ENCODE data around the gene PLCD3.

Gene PLCD3

DNA sequence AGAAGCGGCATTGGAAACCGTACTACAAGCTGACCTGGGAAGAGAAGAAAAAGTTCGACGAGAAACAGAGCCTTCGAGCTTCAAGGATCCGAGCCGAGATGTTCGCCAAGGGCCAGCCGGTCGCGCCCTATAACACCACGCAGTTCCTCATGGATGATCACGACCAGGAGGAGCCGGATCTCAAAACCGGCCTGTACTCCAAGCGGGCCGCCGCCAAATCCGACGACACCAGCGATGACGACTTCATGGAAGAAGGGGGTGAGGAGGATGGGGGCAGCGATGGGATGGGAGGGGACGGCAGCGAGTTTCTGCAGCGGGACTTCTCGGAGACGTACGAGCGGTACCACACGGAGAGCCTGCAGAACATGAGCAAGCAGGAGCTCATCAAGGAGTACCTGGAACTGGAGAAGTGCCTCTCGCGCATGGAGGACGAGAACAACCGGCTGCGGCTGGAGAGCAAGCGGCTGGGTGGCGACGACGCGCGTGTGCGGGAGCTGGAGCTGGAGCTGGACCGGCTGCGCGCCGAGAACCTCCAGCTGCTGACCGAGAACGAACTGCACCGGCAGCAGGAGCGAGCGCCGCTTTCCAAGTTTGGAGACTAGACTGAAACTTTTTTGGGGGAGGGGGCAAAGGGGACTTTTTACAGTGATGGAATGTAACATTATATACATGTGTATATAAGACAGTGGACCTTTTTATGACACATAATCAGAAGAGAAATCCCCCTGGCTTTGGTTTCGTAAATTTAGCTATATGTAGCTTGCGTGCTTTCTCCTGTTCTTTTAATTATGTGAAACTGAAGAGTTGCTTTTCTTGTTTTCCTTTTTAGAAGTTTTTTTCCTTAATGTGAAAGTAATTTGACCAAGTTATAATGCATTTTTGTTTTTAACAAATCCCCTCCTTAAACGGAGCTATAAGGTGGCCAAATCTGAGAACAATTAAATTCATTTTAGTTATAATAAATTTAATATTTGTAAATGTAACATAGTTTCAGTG lies 17.7 kb upstream of the PLCD3 start:
- DNase-seq (ENCODE audit: low spot score): no peak

- DNase-seq (ENCODE audit: low spot score): peak; percentile 91
Observed at GRCh38 chr17:45149037-45149668, 16.8 kb upstream of the PLCD3 start.

DNA sequence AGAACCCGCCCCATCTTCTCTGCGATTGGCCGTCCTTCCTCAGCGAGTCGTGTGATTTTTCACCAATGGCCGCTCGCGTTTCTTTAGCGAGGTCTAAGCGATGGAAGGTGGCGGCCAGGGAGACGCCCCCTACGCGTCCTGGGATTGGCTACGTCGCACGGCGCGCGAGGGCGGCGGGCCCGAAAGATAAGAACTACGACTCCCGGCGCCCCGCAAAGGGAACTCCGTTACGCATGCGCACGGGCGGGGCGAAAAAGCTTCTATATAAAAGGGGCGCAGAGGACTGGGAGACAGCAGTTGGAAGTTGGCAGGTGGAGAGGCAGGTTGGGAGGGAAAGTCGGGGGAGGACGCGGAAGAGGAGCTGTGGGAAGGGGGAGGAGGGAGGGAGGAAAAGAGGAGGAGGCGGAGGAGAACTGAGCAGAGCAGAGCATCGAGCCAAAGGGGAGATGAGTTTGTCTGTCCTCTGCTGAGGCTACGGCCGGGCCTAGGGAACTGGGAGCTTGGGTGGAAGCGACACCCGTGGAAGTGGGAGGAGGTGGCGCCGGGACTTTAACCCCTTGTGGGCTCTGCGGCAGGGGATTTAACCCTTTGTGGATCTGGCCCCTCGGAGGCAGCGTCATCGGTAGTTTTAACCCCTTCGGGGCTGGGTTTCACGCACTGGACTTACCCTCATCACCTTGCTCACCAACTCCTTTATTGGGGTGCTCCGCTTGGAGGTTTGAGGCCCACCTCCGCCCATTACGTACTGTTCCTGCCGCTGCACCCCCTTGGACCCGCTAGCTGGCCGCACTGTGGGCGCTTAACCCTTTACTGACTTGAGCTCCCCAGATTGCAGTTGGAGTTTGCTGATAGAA lies 16.1 kb upstream of the PLCD3 start, which contains the start of gene HEXIM1:
Gene HEXIM1 (plus strand): TSS at position 293 of the 854 bp plus-strand sequence. CDS start 716 bp downstream, outside the sequence.
- peak; percentile 99 for DNase-seq (ENCODE audit: low spot score)

DNA sequence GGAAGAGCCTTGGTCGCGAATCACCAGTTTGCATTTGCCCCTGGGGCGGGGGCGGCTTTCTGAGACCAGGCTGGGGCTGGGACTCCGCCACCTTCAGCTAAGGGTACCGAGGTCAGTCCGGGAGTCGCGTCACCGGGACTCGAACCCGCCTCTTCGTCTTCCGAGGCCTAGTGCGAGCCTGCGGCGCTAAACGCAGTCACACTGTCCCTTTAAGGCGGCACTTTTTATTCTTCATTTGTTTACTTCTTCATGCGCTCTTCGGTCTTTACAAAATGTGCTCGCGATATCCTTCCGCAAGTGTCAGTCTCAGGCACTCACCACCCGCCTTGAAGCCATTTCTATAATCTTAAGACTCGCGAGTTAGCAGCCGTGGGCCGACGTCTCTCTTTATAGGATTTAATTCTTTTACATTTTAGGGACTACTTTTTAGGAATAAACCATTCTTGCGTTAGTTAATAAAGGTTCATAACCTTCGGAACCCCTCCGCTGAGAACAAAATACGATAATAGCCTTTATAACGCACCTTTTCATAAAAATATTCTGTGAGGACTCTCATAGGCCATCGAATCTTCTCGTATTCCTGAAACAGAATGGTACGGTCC lies 15.4 kb upstream of the PLCD3 start:
- peak; percentile 71 for DNase-seq (ENCODE audit: low spot score)

DNA sequence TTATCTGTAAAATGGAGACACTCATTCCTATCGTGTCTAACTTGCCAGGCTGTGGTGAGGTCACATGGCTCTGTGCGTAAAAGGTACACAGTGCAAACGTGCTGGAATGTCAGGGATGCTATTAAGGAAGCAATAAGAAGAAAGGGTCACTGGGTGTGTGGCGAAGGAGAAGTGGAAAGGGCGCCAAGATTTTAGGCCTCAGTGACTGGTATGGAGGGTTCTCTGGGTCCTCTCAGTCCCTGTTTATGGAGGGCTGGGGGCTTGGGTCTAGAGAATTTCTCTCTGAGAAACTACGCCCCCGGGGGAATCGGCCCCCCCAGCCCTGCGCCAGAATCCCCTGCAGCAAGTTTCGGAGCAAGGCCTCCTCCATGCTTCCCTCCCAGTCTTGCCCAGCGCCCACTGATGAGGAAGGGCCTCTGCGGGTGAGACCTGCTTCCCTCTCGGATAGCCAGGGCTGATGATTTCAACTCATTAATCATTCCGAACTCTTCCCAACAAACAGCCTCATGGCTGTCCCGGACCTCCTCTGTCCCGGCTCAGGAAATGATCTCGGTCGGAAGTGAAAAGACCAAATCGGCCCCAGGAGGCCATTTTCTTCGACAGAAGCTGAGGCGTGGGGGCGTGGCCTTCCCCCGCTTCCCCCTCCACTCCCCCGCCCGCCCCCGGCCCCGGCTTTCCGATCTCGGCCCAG lies 14.7 kb upstream of the PLCD3 start:
- DNase-seq (ENCODE audit: low spot score): peak; percentile 74

DNA sequence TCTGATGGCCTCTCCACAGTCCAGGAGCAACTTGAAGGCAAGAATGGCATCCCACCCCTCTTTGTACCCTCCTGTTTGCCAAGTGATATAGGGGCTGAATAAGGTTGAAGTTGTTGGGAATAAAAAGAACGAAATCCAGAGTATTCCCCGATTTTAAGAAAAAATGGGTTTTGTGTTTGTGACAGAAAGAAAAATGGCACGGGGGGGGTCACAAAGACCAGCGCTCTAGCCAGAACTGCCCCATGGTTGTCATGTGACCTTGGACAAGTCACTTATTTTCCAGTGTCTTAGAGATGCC lies 14.2 kb upstream of the PLCD3 start:
- DNase-seq (ENCODE audit: low spot score): no peak

GRCh38 chr17:45146166-45146565 lies 13.9 kb upstream of the PLCD3 start:
- no peak for DNase-seq (ENCODE audit: low spot score)

GRCh38 chr17:45145035-45145389 lies 12.7 kb upstream of the PLCD3 start:
- DNase-seq (ENCODE audit: low spot score): no peak

GRCh38 chr17:45144199-45145034 lies 12.1 kb upstream of the PLCD3 start:
- DNase-seq (ENCODE audit: low spot score): no peak

GRCh38 chr17:45143767-45144198 lies 11.5 kb upstream of the PLCD3 start:
- no peak for DNase-seq (ENCODE audit: low spot score)

DNA sequence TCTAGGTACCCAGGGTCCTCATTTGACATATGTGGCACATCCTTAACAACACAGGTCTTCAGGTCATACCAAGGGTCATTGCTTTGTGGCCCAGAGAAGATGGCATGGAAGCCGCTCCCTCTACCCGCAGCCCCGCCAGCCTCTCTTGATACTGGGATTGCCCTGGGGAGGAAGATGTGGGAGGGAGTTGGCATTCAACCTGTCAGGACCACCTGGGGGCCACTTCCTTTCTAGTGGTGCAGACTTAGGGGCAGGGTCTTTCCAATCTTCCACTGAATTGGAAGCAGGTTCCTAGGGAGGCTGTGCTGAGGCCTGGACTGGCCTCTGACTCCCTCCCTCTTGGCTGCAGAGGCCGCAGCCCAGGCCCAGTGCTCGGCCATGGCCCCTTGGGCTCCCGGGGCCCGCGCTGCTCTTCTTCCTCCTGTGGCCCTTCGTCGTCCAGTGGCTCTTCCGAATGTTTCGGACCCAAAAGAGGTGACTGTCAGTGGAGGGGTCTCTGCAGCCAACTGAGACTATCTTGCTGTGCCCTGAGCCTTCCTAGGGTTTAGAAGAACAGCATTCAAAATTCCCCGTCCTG lies 10.9 kb upstream of the PLCD3 start:
- no peak for DNase-seq (ENCODE audit: low spot score)

DNA sequence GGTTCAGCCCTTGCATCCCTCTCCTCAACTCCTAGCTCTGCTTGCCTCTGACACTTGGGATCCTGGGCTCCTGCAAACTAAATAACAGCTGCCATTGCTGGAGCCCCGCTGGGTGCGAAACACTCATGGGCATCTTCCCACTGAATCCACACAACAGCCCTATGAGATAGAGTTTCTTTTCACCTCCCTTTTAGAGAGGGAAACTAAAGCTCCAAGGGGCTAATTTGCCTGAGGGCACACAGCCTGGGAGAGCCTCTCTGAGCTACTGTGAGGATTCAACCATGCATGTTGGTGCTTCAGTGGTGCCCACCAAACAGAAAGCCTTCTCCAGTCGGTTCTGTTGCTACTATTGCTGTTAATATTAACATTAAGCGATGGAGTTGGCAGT lies 7.2 kb upstream of the PLCD3 start:
- no peak for DNase-seq (ENCODE audit: low spot score)

DNA sequence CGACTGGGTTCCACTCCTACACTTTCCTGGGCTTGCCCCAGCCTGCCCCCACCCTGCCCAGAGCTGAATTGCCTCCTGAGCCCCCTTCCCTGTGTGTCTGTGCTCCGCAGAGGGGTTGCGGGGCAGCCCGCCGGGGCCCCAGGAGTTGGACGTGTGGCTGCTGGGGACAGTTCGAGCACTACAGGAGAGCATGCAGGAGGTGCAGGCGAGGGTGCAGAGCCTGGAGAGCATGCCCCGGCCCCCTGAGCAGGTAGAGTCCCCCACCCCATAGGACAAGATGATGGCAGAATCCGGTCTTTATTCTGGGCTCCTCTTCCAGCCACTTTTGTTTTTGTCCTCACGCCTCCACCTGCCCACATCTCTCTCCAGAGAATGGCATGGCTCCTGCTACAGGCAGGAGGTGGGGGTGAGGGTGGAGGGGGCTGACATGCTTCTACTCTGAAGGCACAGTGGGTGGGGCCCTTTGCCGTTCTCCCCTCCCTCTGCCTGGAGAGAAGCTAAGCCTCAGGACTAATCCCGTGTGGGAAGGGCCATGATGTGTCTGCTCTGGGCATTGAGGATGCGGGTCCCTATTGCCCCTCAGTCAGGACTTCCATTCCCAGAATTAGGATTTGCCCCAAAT lies 6.7 kb upstream of the PLCD3 start:
- no peak for DNase-seq (ENCODE audit: low spot score)

DNA sequence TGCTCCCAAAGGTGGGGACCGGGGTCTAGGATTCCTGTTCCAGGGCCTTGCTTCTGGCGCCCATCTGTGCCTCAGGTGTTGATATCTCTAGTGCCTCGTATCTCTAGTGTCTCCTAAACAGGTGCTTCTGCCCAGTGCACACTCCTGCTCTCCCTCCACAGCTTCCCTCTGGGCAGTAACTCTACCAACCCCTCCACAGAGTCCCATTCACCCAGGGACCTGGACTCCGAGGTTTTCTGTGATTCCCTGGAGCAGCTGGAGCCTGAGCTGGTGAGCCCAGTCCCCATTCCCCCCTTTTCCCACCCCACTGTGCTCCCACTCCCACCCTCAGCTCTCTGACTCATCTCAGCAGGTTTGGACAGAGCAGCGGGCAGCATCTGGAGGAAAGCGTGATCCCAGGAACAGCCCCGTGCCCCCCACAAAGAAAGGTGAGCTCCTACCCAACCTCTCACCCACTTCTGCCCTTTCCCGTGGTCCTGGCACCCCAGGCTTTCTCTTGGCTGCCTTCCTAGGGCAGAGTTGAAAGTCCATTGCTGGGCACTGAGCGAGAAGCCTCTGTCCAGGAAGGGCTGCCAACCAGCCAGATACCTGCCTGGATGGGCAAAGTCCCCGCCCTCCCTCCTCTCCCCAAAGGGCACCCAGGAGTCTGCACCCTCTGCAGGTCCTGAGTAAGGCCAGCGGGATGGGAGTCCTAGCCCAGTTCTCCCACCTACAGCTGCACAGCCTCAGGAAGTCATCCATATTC lies 5.4 kb upstream of the PLCD3 start:
- DNase-seq (ENCODE audit: low spot score): no peak

GRCh38 chr17:45136846-45137560 lies 4.7 kb upstream of the PLCD3 start:
- DNase-seq (ENCODE audit: low spot score): no peak

DNA sequence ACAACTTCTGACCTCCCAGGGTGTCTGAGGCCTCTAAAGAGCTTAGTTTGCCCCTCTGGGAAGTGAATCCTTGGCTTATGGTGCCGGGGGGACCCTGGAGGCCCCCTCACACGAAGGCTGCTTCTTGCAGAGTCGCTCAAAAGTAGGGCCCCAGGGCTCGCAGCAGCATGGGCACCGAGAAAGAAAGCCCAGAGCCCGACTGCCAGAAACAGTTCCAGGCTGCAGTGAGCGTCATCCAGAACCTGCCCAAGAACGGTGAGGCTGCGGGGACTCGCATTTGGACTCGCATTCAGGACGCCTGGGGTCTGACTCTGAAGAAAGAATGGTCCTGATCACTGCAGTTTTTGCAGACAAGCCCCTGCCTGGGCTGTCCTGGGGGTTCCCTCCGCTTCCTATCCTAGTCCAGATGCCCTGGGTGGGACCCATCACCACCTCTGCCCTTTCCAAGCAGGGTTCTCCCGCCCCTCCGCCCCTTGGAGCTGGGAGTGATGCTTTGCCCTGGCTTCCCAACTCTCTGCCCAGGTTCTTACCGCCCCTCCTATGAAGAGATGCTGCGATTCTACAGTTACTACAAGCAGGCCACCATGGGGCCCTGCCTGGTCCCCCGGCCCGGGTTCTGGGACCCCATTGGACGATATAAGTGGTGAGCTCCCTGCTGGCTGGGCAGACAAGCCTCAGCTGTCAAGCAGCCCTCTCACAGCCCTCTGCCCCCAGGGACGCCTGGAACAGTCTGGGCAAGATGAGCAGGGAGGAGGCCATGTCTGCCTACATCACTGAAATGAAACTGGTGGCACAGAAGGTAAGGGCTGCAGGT lies 3.9 kb upstream of the PLCD3 start:
- DNase-seq (ENCODE audit: low spot score): no peak

- peak; percentile 100 for DNase-seq (ENCODE audit: low spot score)
Observed at GRCh38 chr17:45135192-45135977, 3.1 kb upstream of the PLCD3 start, which contains the start of gene ACBD4. Gene ACBD4 (plus strand): TSS chr17:45135687. CDS start chr17:45136145, 458 bp downstream.

Measured in HuH-7 (cell line).